GM19372 (cell line): Measurements from ENCODE around the gene ARFGAP1.
A peak's percentile ranks its signal among the peaks of the same experiment; 100 is the strongest.

Source experiments
- ATAC-seq: cut with Tn5 transposase; IDR thresholded peaks from one replicate; pipeline ENCODE4 v1.9.1; 2021; ENCODE audit warnings: mild to moderate bottlenecking, low read depth, moderate library complexity; ENCODE audit not compliant: unreplicated experiment

The ARFGAP1 gene

GRCh38 chr20:63272105-63273058 lies at the start of gene ARFGAP1:
Gene ARFGAP1, plus strand, starts transcription at chr20:63272813. Its CDS starts 2,768 bp downstream, at chr20:63275581.
- ATAC-seq: peak; percentile 82

- ATAC-seq: no peak
Measured at GRCh38 chr20:63223121-63223825, 49.3 kb upstream of the ARFGAP1 start.

- ATAC-seq: no peak
Measured at GRCh38 chr20:63223826-63224207, 48.8 kb upstream of the ARFGAP1 start.

GRCh38 chr20:63224412-63225081 lies 48.1 kb upstream of the ARFGAP1 start:
- ATAC-seq: no peak

- no peak for ATAC-seq
Measured at GRCh38 chr20:63225082-63225454, 47.5 kb upstream of the ARFGAP1 start.

GRCh38 chr20:63226042-63226943 lies 46.3 kb upstream of the ARFGAP1 start:
- ATAC-seq: no peak

- ATAC-seq: no peak
Measured at GRCh38 chr20:63227260-63227659, 45.4 kb upstream of the ARFGAP1 start.

- no peak for ATAC-seq
Measured at GRCh38 chr20:63228806-63229205, 43.8 kb upstream of the ARFGAP1 start.

GRCh38 chr20:63230800-63231268 lies 41.8 kb upstream of the ARFGAP1 start:
- no peak for ATAC-seq

GRCh38 chr20:63232235-63233060 lies 40.2 kb upstream of the ARFGAP1 start:
- no peak for ATAC-seq

GRCh38 chr20:63233061-63233344 lies 39.6 kb upstream of the ARFGAP1 start:
- no peak for ATAC-seq

- ATAC-seq: no peak
Measured at GRCh38 chr20:63233924-63234323, 38.7 kb upstream of the ARFGAP1 start.

- no peak for ATAC-seq
Measured at GRCh38 chr20:63234693-63235398, 37.8 kb upstream of the ARFGAP1 start.

- ATAC-seq: no peak
Measured at GRCh38 chr20:63235399-63235983, 37.1 kb upstream of the ARFGAP1 start, which contains the start of gene BIRC7. Gene BIRC7, plus strand, starts transcription at chr20:63235905. Its CDS starts 192 bp downstream, at chr20:63236097.

GRCh38 chr20:63236116-63236837 lies 36.3 kb upstream of the ARFGAP1 start:
- ATAC-seq: no peak

- ATAC-seq: no peak
Measured at GRCh38 chr20:63238031-63238430, 34.6 kb upstream of the ARFGAP1 start.

GRCh38 chr20:63238514-63239125 lies 34.0 kb upstream of the ARFGAP1 start:
- ATAC-seq: no peak
